Hepatocyte (in vitro differentiated cells): ENCODE results near the gene PDK4.

Experiments
- EZH2 ChIP-seq: fragments of 200-600 bp; sonication (generic); IDR thresholded peaks from 2 replicates; pipeline ENCODE4 v1.6.1; 2016; ENCODE audit warnings: antibody characterized with exemption, mild to moderate bottlenecking, borderline replicate concordance
- EZH2phosphoT487 ChIP-seq: fragments of 200-600 bp; sonication (generic); IDR thresholded peaks from one replicate; pipeline ENCODE4 v1.6.1; 2018; ENCODE audit warnings: antibody characterized with exemption, mild to moderate bottlenecking, low read depth, moderate library complexity; ENCODE audit not compliant: unreplicated experiment, severe bottlenecking
- TF ChIP-seq, protein P1 (sequence below): fragments of 200-600 bp; sonication (generic); IDR thresholded peaks from 2 replicates; pipeline ENCODE4 v1.5.1; 2016; ENCODE audit warnings: antibody characterized with exemption, mild to moderate bottlenecking; ENCODE audit not compliant: poor library complexity

GRCh38 chr7:95545673-95546072, 50.6 kb downstream of the PDK4 start:
- TF ChIP-seq EZH2 (no peak), EZH2phosphoT487 (no peak)
- TF ChIP-seq, protein P1, sequence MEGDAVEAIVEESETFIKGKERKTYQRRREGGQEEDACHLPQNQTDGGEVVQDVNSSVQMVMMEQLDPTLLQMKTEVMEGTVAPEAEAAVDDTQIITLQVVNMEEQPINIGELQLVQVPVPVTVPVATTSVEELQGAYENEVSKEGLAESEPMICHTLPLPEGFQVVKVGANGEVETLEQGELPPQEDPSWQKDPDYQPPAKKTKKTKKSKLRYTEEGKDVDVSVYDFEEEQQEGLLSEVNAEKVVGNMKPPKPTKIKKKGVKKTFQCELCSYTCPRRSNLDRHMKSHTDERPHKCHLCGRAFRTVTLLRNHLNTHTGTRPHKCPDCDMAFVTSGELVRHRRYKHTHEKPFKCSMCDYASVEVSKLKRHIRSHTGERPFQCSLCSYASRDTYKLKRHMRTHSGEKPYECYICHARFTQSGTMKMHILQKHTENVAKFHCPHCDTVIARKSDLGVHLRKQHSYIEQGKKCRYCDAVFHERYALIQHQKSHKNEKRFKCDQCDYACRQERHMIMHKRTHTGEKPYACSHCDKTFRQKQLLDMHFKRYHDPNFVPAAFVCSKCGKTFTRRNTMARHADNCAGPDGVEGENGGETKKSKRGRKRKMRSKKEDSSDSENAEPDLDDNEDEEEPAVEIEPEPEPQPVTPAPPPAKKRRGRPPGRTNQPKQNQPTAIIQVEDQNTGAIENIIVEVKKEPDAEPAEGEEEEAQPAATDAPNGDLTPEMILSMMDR, result no peak
